Naive thymus-derived CD8-positive, alpha-beta T cell (primary cell): ENCODE data around the gene C7orf57. TPM values are rescaled to one million over a fixed set of nuclear protein-coding genes. Genes with fewer than 3 reads are reported as not detected.
A peak's percentile ranks its signal among the peaks of the same experiment; 100 is the strongest.

ENCODE experiments used
- ATAC-seq, 2 donors: fragments of 150-1000 bp; cut with Tn5 transposase in 1 of 2; sonication (Bioruptor Pico), chemical (Tn5 transposase) in 1 of 2; 1 replicate in 1 of 2; 2 replicates in 1 of 2; pipeline ENCODE4 v1.10.0; 2021; ENCODE audit warnings: mild to moderate bottlenecking in 2 of 2, moderate library complexity in 2 of 2
- POLR2A ChIA-PET: fragments of 350-600 bp; sonication (Branson Sonifier 250); formaldehyde crosslinking; loops from one replicate; lab custom pipeline; 2021; ENCODE audit warnings: antibody characterized with exemption; lab: Charles Lee
- DNase-seq, 10 donors: peaks; one replicate each; pipeline versions ENCODE4 v3.0.0 to v3.0.0-alpha.2; 2020 to 2022
- H3K27ac Mint-ChIP-seq, 10 donors: one replicate each; pipeline ENCODE4 v1.8.0; 2020 to 2022; ENCODE audit warnings: mild to moderate bottlenecking in 10 of 10, mixed read lengths in 10 of 10, moderate library complexity in 4 of 10, inconsistent platforms in 1 of 10
- H3K27me3 Mint-ChIP-seq, 5 donors: one replicate each; pipeline ENCODE4 v1.8.0; 2021 to 2022; ENCODE audit warnings: mixed read lengths in 5 of 5
- H3K36me3 Mint-ChIP-seq, 3 donors: one replicate each; pipeline ENCODE4 v1.8.0; 2020 to 2022; ENCODE audit warnings: mixed read lengths in 3 of 3, mild to moderate bottlenecking in 2 of 3, inconsistent platforms in 1 of 3
- H3K4me1 Mint-ChIP-seq, 4 donors: one replicate each; pipeline ENCODE4 v1.8.0; 2021 to 2022; ENCODE audit warnings: mixed read lengths in 4 of 4
- H3K4me3 Mint-ChIP-seq, 10 donors: one replicate each; pipeline ENCODE4 v1.8.0; 2020 to 2022; ENCODE audit warnings: mild to moderate bottlenecking in 10 of 10, mixed read lengths in 10 of 10, moderate library complexity in 6 of 10, inconsistent platforms in 1 of 10
- H3K9me3 Mint-ChIP-seq, 9 donors: one replicate each; pipeline ENCODE4 v1.8.0; 2020 to 2022; ENCODE audit warnings: mixed read lengths in 9 of 9, mild to moderate bottlenecking in 3 of 9, inconsistent platforms in 1 of 9, moderate library complexity in 1 of 9
- polyA plus RNA-seq, 3 donors: library from polyadenylated mRNA; unstranded; fragments of 300-500 nt; fragmentation: Illumina TruSeq; gene quantifications; one replicate each; pipeline ENCODE4 v1.2.3, GENCODE V29; 2021
- total RNA-seq, 8 experiments: library from RNA in 2 of 8; stranded (reverse) in 2 of 8; gene quantifications; one replicate each; pipeline ENCODE4 v1.2.3 and lab custom pipeline; 2021 to 2026

C7orf57 gene
- total and polyA plus RNA-seq, 5 experiments from 2014 or later: 0.07 to 0.13 TPM; not detected in 3

- no peak for ATAC-seq
- no peak for DNase-seq
- Mint-ChIP-seq H3K9me3 (peaks cover 0 to 2% (median 0%) of the 10 kb centered on the region in 9 donors), H3K4me3 (no peak overlapping the region), H3K27me3 (peaks cover 0 to 14% (median 0%) of the 10 kb centered on the region in 5 donors), H3K4me1 (peaks cover 0 to 2% (median 0%) of the 10 kb centered on the region in 4 donors), H3K36me3 (no peaks in the 10 kb centered on the region), H3K27ac (no peak overlapping the region)
- POLR2A ChIA-PET: no interaction called here
These were observed 28.5 kb upstream of the C7orf57 start for GRCh38 chr7:48006866-48007265.

DNA sequence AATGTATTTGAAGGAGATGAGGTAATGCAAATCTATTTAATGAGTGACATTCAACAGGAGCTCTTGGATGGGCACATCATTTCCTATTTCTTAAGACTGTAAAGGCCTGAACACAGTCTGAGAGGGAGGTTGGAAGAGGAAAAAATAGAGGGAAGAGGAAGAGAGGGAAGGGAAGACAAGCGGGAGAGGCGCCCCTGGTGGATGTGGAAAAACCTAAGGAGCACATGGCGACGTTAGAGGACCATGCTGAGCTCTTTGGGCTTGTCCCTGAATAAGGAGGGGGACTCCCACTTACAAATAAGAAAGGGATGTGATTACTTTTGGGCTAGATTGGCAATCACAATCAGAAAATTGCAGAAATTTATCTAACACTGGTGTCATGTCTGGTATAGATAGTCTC is 26.1 kb upstream of the C7orf57 start:
- no peak overlapping the region for H3K27ac Mint-ChIP-seq
- H3K9me3 Mint-ChIP-seq: peaks cover 0 to 3% (median 0%) of the 10 kb centered on the region in 9 donors
- POLR2A ChIA-PET: interaction anchor here (0.6 kb wide), 1 partner anchor 71 kb away, joined by 3 read pairs; no protein-coding TSS in a partner anchor
- H3K4me1 Mint-ChIP-seq: peaks cover 0 to under 1% (median 0%) of the 10 kb centered on the region in 4 donors
- DNase-seq (no peak), ATAC-seq (no peak)
- H3K27me3 Mint-ChIP-seq: peaks cover 0 to 14% (median under 1%) of the 10 kb centered on the region in 5 donors
- no peak overlapping the region for H3K4me3 Mint-ChIP-seq
- H3K36me3 Mint-ChIP-seq: peaks cover 0 to 7% (median 2%) of the 10 kb centered on the region in 3 donors

GRCh38 chr7:48009954-48010353 is 25.4 kb upstream of the C7orf57 start:
- ATAC-seq (no peak), DNase-seq (no peak)
- Mint-ChIP-seq H3K27ac (no peak overlapping the region), H3K36me3 (peaks cover 0 to 7% (median 2%) of the 10 kb centered on the region in 3 donors), H3K27me3 (peaks cover 0 to 9% (median 2%) of the 10 kb centered on the region in 5 donors), H3K9me3 (peaks cover 0 to 3% (median 0%) of the 10 kb centered on the region in 9 donors), H3K4me3 (no peak overlapping the region), H3K4me1 (no peaks in the 10 kb centered on the region)
- POLR2A ChIA-PET: interaction anchor here (0.6 kb wide), 1 partner anchor 67 kb away, joined by 3 read pairs; no protein-coding TSS in a partner anchor

GRCh38 chr7:48011323-48011722 is 24.0 kb upstream of the C7orf57 start:
- POLR2A ChIA-PET: no interaction called here
- Mint-ChIP-seq H3K4me3 (no peak overlapping the region), H3K27ac (no peak overlapping the region), H3K36me3 (peaks cover 0 to 7% (median 2%) of the 10 kb centered on the region in 3 donors), H3K9me3 (peaks cover 0 to 3% (median 0%) of the 10 kb centered on the region in 9 donors), H3K27me3 (peaks cover 0 to 7% (median 3%) of the 10 kb centered on the region in 5 donors), H3K4me1 (peaks cover 0 to under 1% (median 0%) of the 10 kb centered on the region in 4 donors)
- DNase-seq: no peak
- no peak for ATAC-seq

- DNase-seq (no peak), ATAC-seq (no peak)
- no peak overlapping the region for H3K4me3 Mint-ChIP-seq
- H3K36me3 Mint-ChIP-seq: peaks cover 0 to 7% (median 2%) of the 10 kb centered on the region in 3 donors
- no peak overlapping the region for H3K27ac Mint-ChIP-seq
- POLR2A ChIA-PET: no interaction called here
- peaks cover 0 to 7% (median 3%) of the 10 kb centered on the region in 5 donors for H3K27me3 Mint-ChIP-seq
- peaks cover 0 to 2% (median 0%) of the 10 kb centered on the region in 9 donors for H3K9me3 Mint-ChIP-seq
- H3K4me1 Mint-ChIP-seq: peaks cover 0 to 2% (median 0%) of the 10 kb centered on the region in 4 donors
These were observed 23.4 kb upstream of the C7orf57 start for GRCh38 chr7:48011951-48012350.

- DNase-seq (no peak), ATAC-seq (no peak)
- peak overlapping the region in 1 of 10 donors; percentile 61 for H3K27ac Mint-ChIP-seq
- peaks cover 0 to 27% (median 10%) of the 10 kb centered on the region in 3 donors for H3K36me3 Mint-ChIP-seq
- peaks cover 7 to 26% (median 14%) of the 10 kb centered on the region in 9 donors for H3K9me3 Mint-ChIP-seq
- POLR2A ChIA-PET: interaction anchor here (0.8 kb wide), 1 partner anchor 79 kb away, joined by 3 read pairs; no protein-coding TSS in a partner anchor
- no peak overlapping the region for H3K4me3 Mint-ChIP-seq
- H3K27me3 Mint-ChIP-seq: peaks cover 0 to 11% (median 3%) of the 10 kb centered on the region in 5 donors
- H3K4me1 Mint-ChIP-seq: peaks cover 0 to 2% (median 0%) of the 10 kb centered on the region in 4 donors
These were observed 18.7 kb upstream of the C7orf57 start for GRCh38 chr7:48016641-48017040.

- H3K27ac Mint-ChIP-seq: no peak overlapping the region
- H3K36me3 Mint-ChIP-seq: peaks cover 0 to 35% (median 10%) of the 10 kb centered on the region in 3 donors
- ATAC-seq: no peak
- peaks cover 0 to 14% (median 3%) of the 10 kb centered on the region in 5 donors for H3K27me3 Mint-ChIP-seq
- DNase-seq: no peak
- H3K4me3 Mint-ChIP-seq: no peak overlapping the region
- H3K9me3 Mint-ChIP-seq: peaks cover 9 to 37% (median 16%) of the 10 kb centered on the region in 9 donors
- peaks cover 0 to 2% (median 0%) of the 10 kb centered on the region in 4 donors for H3K4me1 Mint-ChIP-seq
- POLR2A ChIA-PET: no interaction called here
These were observed 17.7 kb upstream of the C7orf57 start for GRCh38 chr7:48017674-48018073.

- H3K36me3 Mint-ChIP-seq: peaks cover 0 to 22% (median 15%) of the 10 kb centered on the region in 3 donors
- ATAC-seq: no peak
- H3K27me3 Mint-ChIP-seq: peaks cover 2 to 15% (median 12%) of the 10 kb centered on the region in 5 donors
- H3K4me3 Mint-ChIP-seq: no peak overlapping the region
- POLR2A ChIA-PET: no interaction called here
- peaks cover 17 to 40% (median 20%) of the 10 kb centered on the region in 9 donors for H3K9me3 Mint-ChIP-seq
- H3K4me1 Mint-ChIP-seq: no peaks in the 10 kb centered on the region
- no peak overlapping the region for H3K27ac Mint-ChIP-seq
- DNase-seq: no peak
These were observed 9.7 kb upstream of the C7orf57 start for GRCh38 chr7:48025624-48026023.

GRCh38 chr7:48028938-48029337 is 6.4 kb upstream of the C7orf57 start, which contains the start of gene SUN3:
TSS of gene SUN3 (minus strand) at chr7:48029107. CDS start at chr7:48028938, 169 bp downstream.
- ATAC-seq: no peak

DNA sequence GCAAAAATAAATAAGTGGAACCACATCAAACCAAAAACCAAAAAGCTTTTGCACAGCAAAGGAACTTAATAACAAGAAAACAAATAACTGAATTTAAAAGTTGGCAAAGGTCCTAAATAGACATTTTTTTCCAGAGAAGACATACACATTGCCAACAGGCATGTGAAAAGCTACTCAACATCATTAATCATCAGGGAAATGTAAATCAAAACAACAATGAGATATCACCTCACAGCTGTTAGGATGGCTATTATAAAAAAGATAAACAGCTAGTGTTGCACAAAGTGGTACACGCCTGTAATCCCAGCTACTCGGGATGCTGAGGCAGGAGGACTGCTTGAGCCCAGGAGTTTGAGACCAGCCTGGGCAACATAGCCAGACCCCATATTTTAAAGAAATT is 4.2 kb upstream of the C7orf57 start:
- H3K27me3 Mint-ChIP-seq: peaks cover 2 to 23% (median 17%) of the 10 kb centered on the region in 5 donors

More at GRCh38 chr7:48028938-48029337, 6.4 kb upstream of the C7orf57 start, which contains the start of gene SUN3:
- no peaks in the 10 kb centered on the region for H3K4me1 Mint-ChIP-seq
- peaks cover 2 to 25% (median 12%) of the 10 kb centered on the region in 5 donors for H3K27me3 Mint-ChIP-seq
- POLR2A ChIA-PET: no interaction called here
- H3K36me3 Mint-ChIP-seq: peaks cover 0 to 8% (median 7%) of the 10 kb centered on the region in 3 donors
- no peak for DNase-seq
- no peak within 1 kb of the TSS for H3K27ac Mint-ChIP-seq
- H3K4me3 Mint-ChIP-seq: no peak within 1 kb of the TSS
- peaks cover 0 to 12% (median 6%) of the 10 kb centered on the region in 9 donors for H3K9me3 Mint-ChIP-seq

GRCh38 chr7:48033922-48034321 is 1.4 kb upstream of the C7orf57 start:
- POLR2A ChIA-PET: no interaction called here
- H3K4me3 Mint-ChIP-seq: peak overlapping the region in 1 of 10 donors; percentile 86
- DNase-seq: no peak

More for the DNA sequence above, 4.2 kb upstream of the C7orf57 start:
- H3K4me3 Mint-ChIP-seq: no peak overlapping the region
- POLR2A ChIA-PET: no interaction called here
- H3K36me3 Mint-ChIP-seq: no peaks in the 10 kb centered on the region
- DNase-seq (no peak), ATAC-seq (no peak)
- no peaks in the 10 kb centered on the region for H3K9me3 Mint-ChIP-seq
- peaks cover 3 to 9% (median 6%) of the 10 kb centered on the region in 4 donors for H3K4me1 Mint-ChIP-seq
- no peak overlapping the region for H3K27ac Mint-ChIP-seq

DNA sequence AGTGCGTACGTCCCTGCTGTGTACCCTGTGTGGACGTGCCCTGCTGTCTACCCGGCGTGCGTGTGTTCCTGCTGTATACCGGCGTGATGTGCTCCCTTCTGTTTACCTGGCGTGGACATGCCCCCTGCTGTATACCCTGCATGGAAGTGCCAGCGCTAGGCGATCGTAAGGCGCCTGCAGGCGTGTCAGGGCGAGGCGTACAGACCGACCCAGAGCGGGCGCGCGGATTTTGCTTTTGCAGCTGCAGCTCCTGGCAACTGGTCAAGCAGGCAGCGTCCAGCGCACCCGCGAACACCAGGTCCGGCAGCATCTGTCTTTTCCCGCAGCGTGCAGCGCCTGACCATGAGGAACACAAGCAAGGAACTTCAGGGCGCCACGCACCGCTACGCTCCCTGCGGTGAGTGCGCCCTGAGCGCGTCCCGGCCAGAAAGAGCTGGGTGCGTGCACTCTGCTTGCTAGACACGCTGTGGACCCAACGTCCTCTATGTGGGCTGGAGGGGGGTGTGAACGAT is 680 bp downstream of the C7orf57 start:
- H3K9me3 Mint-ChIP-seq: no peaks in the 10 kb centered on the region
- H3K36me3 Mint-ChIP-seq: no peaks in the 10 kb centered on the region
- H3K27ac Mint-ChIP-seq: peak overlapping the region in 7 of 10 donors; percentile 61 to 94 (median 89)
- H3K4me3 Mint-ChIP-seq: peak overlapping the region; percentile 74 to 91 (median 86)
- ATAC-seq (no peak), DNase-seq (peak in 3 of 10 donors; percentile 8 to 63 (median 16))
- POLR2A ChIA-PET: interaction anchor here (2.3 kb wide), 1 partner anchor 53 kb away, joined by 6 read pairs; the partner anchor contains the start of gene UPP1
- peaks cover 6 to 13% (median 11%) of the 10 kb centered on the region in 4 donors for H3K4me1 Mint-ChIP-seq
- peaks cover 7 to 35% (median 18%) of the 10 kb centered on the region in 5 donors for H3K27me3 Mint-ChIP-seq

More at GRCh38 chr7:48033922-48034321, 1.4 kb upstream of the C7orf57 start:
- H3K36me3 Mint-ChIP-seq: no peaks in the 10 kb centered on the region
- ATAC-seq: no peak
- H3K4me1 Mint-ChIP-seq: peaks cover 6 to 13% (median 11%) of the 10 kb centered on the region in 4 donors
- H3K27me3 Mint-ChIP-seq: peaks cover 7 to 45% (median 27%) of the 10 kb centered on the region in 5 donors
- H3K9me3 Mint-ChIP-seq: no peaks in the 10 kb centered on the region
- no peak overlapping the region for H3K27ac Mint-ChIP-seq
